Hematopoietic multipotent progenitor cell treated with erythropoietin and hydrocortisone succinate and interleukin-3 and kit ligand, for 8 days (in vitro differentiated cells): ENCODE data around the gene NACA.
"Not testable (repeated sequence)": the region's sequence is repeated elsewhere in the genome, so short reads cannot be mapped to it uniquely, and the experiment has no call there.

Source experiments
- DNase-seq: peaks from one replicate; pipeline ENCODE4 v3.0.0-alpha.2; 2015

The NACA gene

GRCh38 chr12:56724972-56725722 lies at the start of gene NACA:
TSS of gene NACA (minus strand) at chr12:56725299. CDS start at chr12:56724521, 778 bp downstream.
- peak; percentile 99 for DNase-seq

GRCh38 chr12:56773113-56773512 lies 48.0 kb upstream of the NACA start:
- DNase-seq, result no peak

- no peak for DNase-seq
Observed at GRCh38 chr12:56772625-56773024, 47.5 kb upstream of the NACA start.

- DNase-seq, result no peak
Observed at GRCh38 chr12:56769868-56770267, 44.8 kb upstream of the NACA start.

- DNase-seq, result no peak
Observed at GRCh38 chr12:56768424-56768823, 43.3 kb upstream of the NACA start.

GRCh38 chr12:56766535-56766934 lies 41.4 kb upstream of the NACA start:
- no peak for DNase-seq

GRCh38 chr12:56763753-56764657 lies 38.9 kb upstream of the NACA start:
- no peak for DNase-seq

- DNase-seq, result no peak
Observed at GRCh38 chr12:56761812-56762211, 36.7 kb upstream of the NACA start.

- no peak for DNase-seq
Observed at GRCh38 chr12:56760460-56760859, 35.4 kb upstream of the NACA start.

GRCh38 chr12:56759263-56759908 lies 34.3 kb upstream of the NACA start:
- no peak for DNase-seq

- no peak for DNase-seq
Observed at GRCh38 chr12:56758728-56759262, 33.7 kb upstream of the NACA start.

GRCh38 chr12:56757971-56758370 lies 32.9 kb upstream of the NACA start:
- not testable (repeated sequence) for DNase-seq

GRCh38 chr12:56753566-56753965 lies 28.5 kb upstream of the NACA start:
- DNase-seq, result peak; percentile 94

- DNase-seq, result peak; percentile 90
Observed at GRCh38 chr12:56751712-56752598, 26.9 kb upstream of the NACA start, which contains the start of gene PRIM1. TSS of gene PRIM1 (minus strand) at chr12:56752323. CDS start at chr12:56752298, 25 bp downstream.

GRCh38 chr12:56750596-56750995 lies 25.5 kb upstream of the NACA start:
- not testable (repeated sequence) for DNase-seq

GRCh38 chr12:56749853-56750252 lies 24.8 kb upstream of the NACA start:
- no peak for DNase-seq

- DNase-seq, result no peak
Observed at GRCh38 chr12:56749359-56749758, 24.3 kb upstream of the NACA start.

GRCh38 chr12:56728139-56728861 lies 3.2 kb upstream of the NACA start:
- DNase-seq, result no peak

GRCh38 chr12:56726196-56726675 lies 1.1 kb upstream of the NACA start:
- not testable (repeated sequence) for DNase-seq

GRCh38 chr12:56725723-56726102 lies 614 bp upstream of the NACA start:
- no peak for DNase-seq

- DNase-seq, result no peak
Observed at GRCh38 chr12:56724701-56724971, 463 bp downstream of the NACA start.
